Glutamatergic neuron (in vitro differentiated cells): Measurements from ENCODE around the gene PCDHGA9. TPM values are rescaled to one million over a fixed set of nuclear protein-coding genes. Genes with fewer than 3 reads are reported as not detected.

Experiments used
- DNase-seq: peaks from one replicate; pipeline ENCODE4 v3.0.0; 2022
- H3K27ac Mint-ChIP-seq: one replicate; pipeline ENCODE4 v1.8.0; 2020; ENCODE audit warnings: mild to moderate bottlenecking, mixed read lengths, inconsistent platforms; ENCODE audit not compliant: unreplicated experiment
- H3K27me3 Mint-ChIP-seq: one replicate; pipeline ENCODE4 v1.8.0; 2020; ENCODE audit warnings: mild to moderate bottlenecking, moderate library complexity, mixed read lengths, inconsistent platforms; ENCODE audit not compliant: unreplicated experiment
- H3K36me3 Mint-ChIP-seq: one replicate; pipeline ENCODE4 v1.8.0; 2020; ENCODE audit warnings: mild to moderate bottlenecking, mixed read lengths, inconsistent platforms; ENCODE audit not compliant: unreplicated experiment
- H3K4me1 Mint-ChIP-seq: one replicate; pipeline ENCODE4 v1.8.0; 2020; ENCODE audit warnings: mild to moderate bottlenecking, low read depth, mixed read lengths, inconsistent platforms; ENCODE audit not compliant: unreplicated experiment
- H3K4me3 Mint-ChIP-seq: one replicate; pipeline ENCODE4 v1.8.0; 2020; ENCODE audit warnings: mild to moderate bottlenecking, mixed read lengths, inconsistent platforms; ENCODE audit not compliant: unreplicated experiment
- H3K9me3 Mint-ChIP-seq: one replicate; pipeline ENCODE4 v1.8.0; 2020; ENCODE audit warnings: mild to moderate bottlenecking, moderate library complexity, mixed read lengths, inconsistent platforms; ENCODE audit not compliant: unreplicated experiment
- CTCF ChIP-seq: fragments of 200-600 bp; sonication (generic); IDR thresholded peaks from one replicate; pipeline ENCODE4 v1.5.0; 2021; ENCODE audit not compliant: partially characterized antibody, unreplicated experiment
- total RNA-seq: library from RNA; stranded (reverse); fragmentation: NEBNext Ultra II Directional; extraction: Animal tissue kit (Norgen Biotek cat#: 25700); gene quantifications from one replicate; pipeline ENCODE4 v1.2.1, GENCODE V29; 2021; ENCODE audit not compliant: unreplicated experiment

Gene PCDHGA9
- total RNA-seq, 1 donor from 2014 or later, result 5.5 TPM

- peak overlapping the region; percentile 24 for H3K27ac Mint-ChIP-seq
- TF ChIP-seq CTCF, result no peak
- H3K4me3 Mint-ChIP-seq, result peak overlapping the region; percentile 92
- no peaks in the 10 kb centered on the region for H3K4me1 Mint-ChIP-seq
- peaks cover 78% of the 10 kb centered on the region for H3K36me3 Mint-ChIP-seq
- no peak for DNase-seq
- H3K9me3 Mint-ChIP-seq, result peaks cover 66% of the 10 kb centered on the region
- peaks cover 27% of the 10 kb centered on the region for H3K27me3 Mint-ChIP-seq
Observed at GRCh38 chr5:141419074-141419880, 16.7 kb downstream of the PCDHGA9 start.

GRCh38 chr5:141420855-141421488 lies 18.4 kb downstream of the PCDHGA9 start, which contains the start of gene PCDHGA11:
TSS of gene PCDHGA11 (plus strand) at chr5:141421051. CDS start at chr5:141421228, 177 bp downstream.
- Mint-ChIP-seq H3K27ac (no peak within 1 kb of the TSS), H3K27me3 (peaks cover 23% of the 10 kb centered on the region), H3K4me1 (no peaks in the 10 kb centered on the region), H3K4me3 (peak within 1 kb of the TSS; percentile 70), H3K36me3 (peaks cover 79% of the 10 kb centered on the region), H3K9me3 (peaks cover 54% of the 10 kb centered on the region)
- TF ChIP-seq CTCF, result peak; percentile 38
- DNase-seq, result no peak

- H3K4me1 Mint-ChIP-seq, result no peaks in the 10 kb centered on the region
- no peak for DNase-seq
- no peak overlapping the region for H3K27ac Mint-ChIP-seq
- H3K4me3 Mint-ChIP-seq, result peak overlapping the region; percentile 70
- no peak for TF ChIP-seq CTCF
- H3K27me3 Mint-ChIP-seq, result peaks cover 23% of the 10 kb centered on the region
- peaks cover 54% of the 10 kb centered on the region for H3K9me3 Mint-ChIP-seq
- peaks cover 84% of the 10 kb centered on the region for H3K36me3 Mint-ChIP-seq
Observed at GRCh38 chr5:141421489-141421855, 18.9 kb downstream of the PCDHGA9 start.

GRCh38 chr5:141422742-141423291 lies 20.2 kb downstream of the PCDHGA9 start:
- Mint-ChIP-seq H3K27me3 (peaks cover 23% of the 10 kb centered on the region), H3K4me1 (no peaks in the 10 kb centered on the region), H3K9me3 (peaks cover 57% of the 10 kb centered on the region), H3K4me3 (no peak overlapping the region), H3K36me3 (peaks cover 88% of the 10 kb centered on the region), H3K27ac (peak overlapping the region; percentile 12)
- no peak for DNase-seq
- TF ChIP-seq CTCF, result no peak
